Fibroblast of peridontal ligament (primary cell): ENCODE results near the gene ODAD3.
"Not testable (repeated sequence)": the region's sequence is repeated elsewhere in the genome, so short reads cannot be mapped to it uniquely, and the experiment has no call there.

ENCODE experiments used
- DNase-seq: peaks from one replicate; pipeline ENCODE4 v3.0.0-alpha.2; 2010; ENCODE audit errors: extremely low read depth

Gene ODAD3

GRCh38 chr19:11435057-11435832, at the start of gene ODAD3, which contains the start of gene PRKCSH:
Gene ODAD3, minus strand, starts transcription at chr19:11435121. Its CDS starts 105 bp downstream, at chr19:11435016.
Gene PRKCSH, plus strand, starts transcription at chr19:11435635. Its CDS starts 483 bp downstream, at chr19:11436118.
- peak; percentile 100 for DNase-seq

GRCh38 chr19:11483366-11484111, 48.6 kb upstream of the ODAD3 start:
- DNase-seq = no peak

- peak; percentile 56 for DNase-seq
Observed at GRCh38 chr19:11482384-11483050, 47.6 kb upstream of the ODAD3 start.

- DNase-seq = peak; percentile 69
Observed at GRCh38 chr19:11481534-11482383, 46.8 kb upstream of the ODAD3 start.

GRCh38 chr19:11480715-11481533, 46.0 kb upstream of the ODAD3 start, which contains the start of gene ELAVL3:
Gene ELAVL3, minus strand, starts transcription at chr19:11481046. Its CDS starts 438 bp downstream, at chr19:11480608.
- DNase-seq = no peak

GRCh38 chr19:11479898-11480714, 45.2 kb upstream of the ODAD3 start:
- DNase-seq = no peak

GRCh38 chr19:11479090-11479897, 44.4 kb upstream of the ODAD3 start:
- DNase-seq = no peak

GRCh38 chr19:11478167-11479089, 43.5 kb upstream of the ODAD3 start:
- DNase-seq = no peak

GRCh38 chr19:11475861-11476260, 40.9 kb upstream of the ODAD3 start:
- no peak for DNase-seq

GRCh38 chr19:11475343-11475742, 40.4 kb upstream of the ODAD3 start:
- not testable (repeated sequence) for DNase-seq

GRCh38 chr19:11473725-11474124, 38.8 kb upstream of the ODAD3 start:
- DNase-seq = no peak

- DNase-seq = not testable (repeated sequence)
Observed at GRCh38 chr19:11468266-11468845, 33.4 kb upstream of the ODAD3 start.

- no peak for DNase-seq
Observed at GRCh38 chr19:11465600-11465999, 30.7 kb upstream of the ODAD3 start.

- DNase-seq = no peak
Observed at GRCh38 chr19:11464333-11465265, 29.7 kb upstream of the ODAD3 start.

- no peak for DNase-seq
Observed at GRCh38 chr19:11463391-11463790, 28.5 kb upstream of the ODAD3 start.

GRCh38 chr19:11461453-11461852, 26.5 kb upstream of the ODAD3 start:
- no peak for DNase-seq
